ENCODE results near the gene TMEM143. TPM values are rescaled to one million over a fixed set of nuclear protein-coding genes. Genes with fewer than 3 reads are reported as not detected.

The TMEM143 gene
- total RNA-seq, 4 donors from 2014 or later, result 3.2 to 9.3 (median 6.2) TPM

- peaks cover 10 to 42% (median 20%) of the 10 kb centered on the region in 3 donors for H3K36me3 ChIP-seq
- DNase-seq, result no peak
- TF ChIP-seq POLR2A (IDR thresholded peaks at IDR 0.05) (no peak), CTCF (IDR thresholded peaks at IDR 0.05) (peak; percentile 61 to 81 (median 74))
These were observed 26.7 kb upstream of the TMEM143 start for GRCh38 chr19:48390188-48391099.

GRCh38 chr19:48386981-48387380 lies 23.2 kb upstream of the TMEM143 start:
- Histone ChIP-seq H3K4me3 (no peak overlapping the region), H3K27me3 (no peaks in the 10 kb centered on the region), H3K27ac (no peak overlapping the region), H3K4me1 (peaks cover 4 to 25% (median 9%) of the 10 kb centered on the region in 3 donors), H3K36me3 (peaks cover 35 to 77% (median 37%) of the 10 kb centered on the region in 3 donors), H3K9me3 (no peaks in the 10 kb centered on the region)
- intact Hi-C loops (cut with DNase I), result no loop called here
- TF ChIP-seq CTCF (IDR thresholded peaks at IDR 0.05) (no peak), POLR2A (IDR thresholded peaks at IDR 0.05) (no peak)
- 88 to 92% methylated on average over 3 of the region's 3 CpGs for WGBS, 2 donors
- DNase-seq, result no peak

More at GRCh38 chr19:48390188-48391099, 26.7 kb upstream of the TMEM143 start:
- H3K27ac ChIP-seq, result peak overlapping the region; percentile 89 to 95 (median 92)
- WGBS, 2 donors, result 0% methylated on average over 9 to 17 of the region's 24 CpGs
- peaks cover 17 to 49% (median 25%) of the 10 kb centered on the region in 3 donors for H3K4me1 ChIP-seq
- H3K9me3 ChIP-seq, result no peaks in the 10 kb centered on the region
- H3K27me3 ChIP-seq, result peaks cover 0 to 35% (median 15%) of the 10 kb centered on the region in 4 donors
- peak overlapping the region; percentile 76 to 94 (median 92) for H3K4me3 ChIP-seq
- intact Hi-C loops (cut with DNase I), result no loop called here

- 87 to 92% methylated on average over 5 to 7 of the region's 7 CpGs for WGBS, 2 donors
- no peak overlapping the region for H3K27ac ChIP-seq
- H3K4me1 ChIP-seq, result peaks cover 4 to 19% (median 9%) of the 10 kb centered on the region in 3 donors
- peaks cover 35 to 91% (median 37%) of the 10 kb centered on the region in 3 donors for H3K36me3 ChIP-seq
- H3K4me3 ChIP-seq, result no peak overlapping the region
- TF ChIP-seq CTCF (IDR thresholded peaks at IDR 0.05) (no peak), POLR2A (IDR thresholded peaks at IDR 0.05) (no peak)
- no peaks in the 10 kb centered on the region for H3K9me3 ChIP-seq
- intact Hi-C loops (cut with DNase I), result no loop called here
- no peaks in the 10 kb centered on the region for H3K27me3 ChIP-seq
- no peak for DNase-seq
These were observed 21.8 kb upstream of the TMEM143 start for GRCh38 chr19:48385461-48386087.

- H3K9me3 ChIP-seq, result no peaks in the 10 kb centered on the region
- peaks cover 28 to 70% (median 34%) of the 10 kb centered on the region in 3 donors for H3K36me3 ChIP-seq
- no peaks in the 10 kb centered on the region for H3K27me3 ChIP-seq
- DNase-seq, result no peak
- TF ChIP-seq CTCF (IDR thresholded peaks at IDR 0.05) (no peak), POLR2A (IDR thresholded peaks at IDR 0.05) (no peak)
- intact Hi-C loops (cut with DNase I), result no loop called here
- 86 to 90% methylated on average over 2 of the region's 8 CpGs for WGBS, 2 donors
- H3K4me3 ChIP-seq, result no peak overlapping the region
- H3K4me1 ChIP-seq, result no peaks in the 10 kb centered on the region
- no peak overlapping the region for H3K27ac ChIP-seq
These were observed 18.5 kb upstream of the TMEM143 start for GRCh38 chr19:48382286-48382685.

Data from esophagus squamous epithelium (tissue), 5 donors.